Urothelium cell line (cell line): Measurements from ENCODE around the gene CAPN7.

Experiments used
- DNase-seq: peaks from one replicate; pipeline ENCODE4 v3.0.0; 2011; ENCODE audit warnings: low spot score, mixed read lengths
- FAIRE-seq: peaks from 2 replicates; lab custom pipeline; 2011; peaks lifted over from hg19 to GRCh38; lab: Jason Lieb, UNC

CAPN7 gene

DNA sequence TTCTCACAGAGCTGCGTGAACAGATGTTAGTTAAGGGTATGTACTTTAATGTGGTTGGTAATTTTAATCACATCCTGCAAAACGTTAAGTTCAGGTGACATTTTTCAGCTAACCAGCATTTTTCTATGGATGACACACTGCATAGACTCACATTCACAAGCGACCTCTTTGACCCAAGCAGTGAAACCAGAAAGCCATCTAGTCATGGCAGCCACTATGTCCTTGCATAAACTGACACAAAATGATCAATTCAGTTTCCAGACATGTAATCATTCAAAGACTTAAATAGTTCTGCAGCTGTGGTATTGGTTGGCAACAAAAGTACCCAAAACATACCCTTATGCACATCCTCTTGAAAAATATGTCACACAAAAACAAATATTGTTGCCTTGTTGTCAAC is 7.4 kb upstream of the CAPN7 start:
- DNase-seq (no peak), FAIRE-seq (no peak)

DNA sequence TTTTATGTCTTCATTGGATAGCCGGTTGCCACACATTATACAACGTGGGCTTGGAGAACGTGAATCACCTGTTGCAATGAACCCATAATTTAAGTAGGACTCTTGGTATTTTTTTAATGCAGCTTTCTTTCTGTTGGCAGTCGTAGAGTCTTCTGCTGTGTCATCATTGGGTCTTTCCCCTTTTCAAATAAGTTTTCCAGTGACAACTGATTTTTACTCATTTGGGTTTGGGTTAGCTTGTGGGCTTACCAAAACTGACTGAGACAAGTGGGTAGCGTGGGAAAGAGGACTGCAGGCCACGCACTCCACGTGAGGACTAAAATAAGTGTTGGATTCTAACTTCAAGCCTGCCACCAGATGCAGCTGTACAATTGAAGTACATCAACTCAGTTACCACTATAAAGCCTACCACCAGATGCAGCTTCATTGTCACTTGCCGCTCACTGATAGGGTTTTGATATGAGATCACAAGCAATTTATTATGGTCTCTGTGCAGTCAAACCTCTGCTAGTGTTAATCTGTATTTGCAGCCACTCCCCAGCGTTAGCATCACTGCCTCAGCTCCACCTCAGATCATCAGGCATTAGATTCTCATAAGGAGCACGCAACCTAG is 6.4 kb upstream of the CAPN7 start:
- DNase-seq (no peak), FAIRE-seq (no peak)

- DNase-seq (peak; percentile 29), FAIRE-seq (no peak)
Observed at GRCh38 chr3:15204005-15204404, 2.0 kb upstream of the CAPN7 start.

- no peak for DNase-seq
- no peak for FAIRE-seq
Observed at GRCh38 chr3:15205482-15205933, 538 bp upstream of the CAPN7 start.

GRCh38 chr3:15206662-15207576 is 873 bp downstream of the CAPN7 start:
- DNase-seq, result no peak

DNA sequence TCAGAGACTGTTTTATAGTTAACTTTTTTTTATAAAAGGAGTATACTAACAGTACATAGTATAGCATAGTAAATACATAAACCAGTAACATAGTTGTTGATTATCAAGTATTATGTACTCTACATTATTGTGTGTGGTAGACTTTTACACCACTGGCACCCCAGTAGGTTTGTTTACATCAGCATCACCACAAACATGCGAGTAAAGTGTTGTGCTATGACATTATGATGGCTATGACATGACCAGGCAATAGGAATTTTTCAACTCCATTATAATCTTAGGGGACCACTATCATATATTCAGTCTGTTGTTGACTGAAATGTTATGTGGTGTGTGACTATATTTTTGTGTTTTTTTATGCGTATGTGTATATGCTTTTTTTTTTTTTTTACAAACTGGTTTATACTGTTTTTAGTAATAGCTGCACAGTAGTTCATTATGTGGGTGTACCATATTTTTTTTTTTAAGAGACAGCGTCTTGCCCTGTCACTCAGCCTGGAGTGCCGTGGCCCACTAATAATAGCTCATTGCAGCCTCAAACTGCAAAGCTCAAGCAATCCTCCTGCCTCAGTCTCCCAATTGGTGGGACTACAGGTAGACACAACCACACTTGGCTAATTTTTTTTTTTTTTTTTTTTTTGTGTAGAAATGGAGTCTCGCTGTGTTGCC is 1.9 kb downstream of the CAPN7 start:
- no peak for DNase-seq
- FAIRE-seq, result no peak

More at GRCh38 chr3:15206662-15207576, 873 bp downstream of the CAPN7 start:
- no peak for FAIRE-seq

- no peak for FAIRE-seq
- DNase-seq, result no peak
Observed at GRCh38 chr3:15211937-15212336, 5.9 kb downstream of the CAPN7 start.

GRCh38 chr3:15214758-15215157 is 8.7 kb downstream of the CAPN7 start:
- FAIRE-seq, result no peak
- DNase-seq, result no peak

- FAIRE-seq (no peak), DNase-seq (no peak)
Observed at GRCh38 chr3:15215996-15216395, 9.9 kb downstream of the CAPN7 start.

DNA sequence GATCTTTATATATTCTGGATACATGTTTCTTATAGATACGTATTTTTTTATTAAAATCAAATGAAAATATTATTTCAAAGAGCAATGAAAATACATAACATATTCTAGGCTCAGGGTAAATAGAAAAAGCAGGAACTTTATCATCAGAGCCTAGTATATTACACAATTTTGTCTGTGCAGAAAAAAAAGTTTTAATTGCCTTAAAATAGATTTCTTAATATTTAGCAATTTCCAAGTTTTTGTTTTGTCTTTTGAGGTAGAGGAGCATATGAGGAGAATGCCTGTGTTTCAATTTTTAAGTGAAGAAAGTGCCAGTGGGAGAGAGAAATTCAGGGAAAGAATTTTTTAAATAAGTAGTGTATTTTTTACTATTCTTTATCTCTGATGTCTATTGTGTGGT is 10.5 kb downstream of the CAPN7 start:
- DNase-seq (no peak), FAIRE-seq (no peak)

- DNase-seq, result no peak
- FAIRE-seq, result no peak
Observed at GRCh38 chr3:15217011-15217671, 11.1 kb downstream of the CAPN7 start.

DNA sequence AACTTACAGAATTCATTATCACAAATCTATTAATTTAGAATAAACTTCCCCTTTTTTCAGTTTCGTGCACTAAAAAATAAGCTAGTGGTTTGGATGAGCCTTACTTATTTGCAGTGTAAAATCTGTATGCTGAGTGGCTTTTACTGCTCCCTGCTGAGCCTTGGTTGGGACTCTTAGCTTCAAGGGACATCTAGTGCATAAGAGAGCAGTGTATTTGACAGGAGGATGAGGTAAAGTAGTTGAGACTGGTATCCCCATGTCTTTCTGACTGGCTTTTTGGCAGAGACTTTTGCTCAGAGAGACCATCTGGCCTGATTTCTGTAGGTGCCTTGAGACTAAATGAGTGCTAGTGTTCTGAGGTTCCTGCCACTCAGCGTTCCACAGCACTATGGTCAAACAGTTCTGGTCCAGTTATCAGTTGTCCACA is 11.8 kb downstream of the CAPN7 start:
- FAIRE-seq (no peak), DNase-seq (no peak)

DNA sequence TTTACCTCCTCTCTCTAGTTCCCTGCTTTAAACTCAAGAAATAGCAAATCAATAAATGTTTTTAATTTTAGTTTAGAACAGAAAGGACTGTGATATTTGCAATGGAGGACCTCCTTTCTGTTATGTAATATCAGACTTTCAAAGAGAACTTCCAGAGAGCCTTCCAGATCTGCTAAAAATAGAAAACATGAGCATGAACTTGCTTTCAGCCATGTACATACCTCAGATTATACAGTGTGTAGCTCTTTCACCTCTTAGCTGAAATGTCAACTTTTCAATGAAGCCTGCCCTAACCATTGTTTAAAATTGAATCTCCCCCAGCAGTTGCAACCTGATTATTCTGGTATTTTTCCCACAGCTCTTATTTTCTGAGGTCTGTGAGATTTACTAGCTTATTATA is 12.6 kb downstream of the CAPN7 start:
- FAIRE-seq (no peak), DNase-seq (no peak)

GRCh38 chr3:15220056-15220455 is 14.0 kb downstream of the CAPN7 start:
- FAIRE-seq (no peak), DNase-seq (no peak)

GRCh38 chr3:15220661-15221060 is 14.6 kb downstream of the CAPN7 start:
- FAIRE-seq, result no peak

GRCh38 chr3:15221574-15222217 is 15.7 kb downstream of the CAPN7 start:
- FAIRE-seq (no peak), DNase-seq (no peak)

More at GRCh38 chr3:15220661-15221060, 14.6 kb downstream of the CAPN7 start:
- DNase-seq, result no peak

DNA sequence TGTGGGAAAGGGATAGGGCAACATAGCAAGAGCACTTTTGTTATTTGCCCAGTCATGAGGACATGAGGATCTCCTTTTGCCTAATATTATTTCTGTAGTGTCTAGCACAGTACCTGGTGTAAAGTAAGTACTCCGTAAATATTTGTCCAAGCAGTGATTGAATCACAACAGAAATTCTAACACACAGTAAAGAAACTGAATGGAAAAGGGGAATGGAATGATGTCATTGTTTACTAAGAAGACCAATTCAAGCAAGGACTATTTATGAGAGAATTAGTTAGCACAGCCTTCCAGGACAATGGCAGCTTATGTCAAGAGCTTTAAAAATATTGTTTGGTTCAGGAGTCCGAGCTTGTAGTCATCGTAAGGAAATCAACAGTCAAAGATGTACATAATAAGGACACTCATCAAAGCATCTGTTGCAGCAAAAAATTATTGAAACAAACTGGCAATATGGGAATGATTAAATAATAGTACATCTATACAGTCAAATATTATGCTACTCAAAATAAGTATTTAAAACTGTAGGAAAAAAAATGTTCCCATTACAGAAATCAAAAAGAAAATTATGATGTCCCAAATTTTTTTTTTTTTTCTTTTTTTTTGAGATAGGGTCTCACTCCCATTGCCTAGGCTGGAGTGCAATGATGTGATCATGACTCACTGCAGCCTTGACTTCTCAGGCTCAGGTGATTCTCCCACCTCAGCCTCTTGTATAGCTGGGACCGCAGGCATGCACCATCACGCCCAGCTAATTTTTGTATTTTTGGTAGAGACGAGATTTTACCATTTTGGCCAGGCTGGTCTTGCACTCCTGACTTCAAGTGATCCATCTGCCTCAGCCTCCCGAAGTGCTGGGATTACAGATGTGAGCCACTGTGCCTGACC is 17.9 kb downstream of the CAPN7 start:
- FAIRE-seq, result no peak
- DNase-seq, result no peak

- FAIRE-seq, result no peak
- DNase-seq, result no peak
Observed at GRCh38 chr3:15228147-15228546, 22.1 kb downstream of the CAPN7 start.

GRCh38 chr3:15229262-15229661 is 23.2 kb downstream of the CAPN7 start:
- DNase-seq, result no peak
- FAIRE-seq, result no peak

- DNase-seq (peak; percentile 23), FAIRE-seq (no peak)
Observed at GRCh38 chr3:15241341-15241740, 35.3 kb downstream of the CAPN7 start.
